ENCODE data around the gene RNASE9. TPM values are rescaled to one million over a fixed set of nuclear protein-coding genes. Genes with fewer than 3 reads are reported as not detected.

The RNASE9 gene
- total RNA-seq, 4 donors from 2014 or later: not detected

GRCh38 chr14:20606902-20607242 is 46.0 kb upstream of the RNASE9 start:
- TF ChIP-seq CTCF (IDR thresholded peaks at IDR 0.05): no peak
- no peak for TF ChIP-seq POLR2A (IDR thresholded peaks at IDR 0.05)
- Histone ChIP-seq H3K27ac (peak overlapping the region in 1 of 4 donors; percentile 26), H3K4me1 (peaks cover 0 to 7% (median 0%) of the 10 kb centered on the region in 4 donors), H3K27me3 (no peaks in the 10 kb centered on the region), H3K36me3 (no peaks in the 10 kb centered on the region), H3K9me3 (no peaks in the 10 kb centered on the region), H3K4me3 (no peak overlapping the region)
- no peak for DNase-seq

DNA sequence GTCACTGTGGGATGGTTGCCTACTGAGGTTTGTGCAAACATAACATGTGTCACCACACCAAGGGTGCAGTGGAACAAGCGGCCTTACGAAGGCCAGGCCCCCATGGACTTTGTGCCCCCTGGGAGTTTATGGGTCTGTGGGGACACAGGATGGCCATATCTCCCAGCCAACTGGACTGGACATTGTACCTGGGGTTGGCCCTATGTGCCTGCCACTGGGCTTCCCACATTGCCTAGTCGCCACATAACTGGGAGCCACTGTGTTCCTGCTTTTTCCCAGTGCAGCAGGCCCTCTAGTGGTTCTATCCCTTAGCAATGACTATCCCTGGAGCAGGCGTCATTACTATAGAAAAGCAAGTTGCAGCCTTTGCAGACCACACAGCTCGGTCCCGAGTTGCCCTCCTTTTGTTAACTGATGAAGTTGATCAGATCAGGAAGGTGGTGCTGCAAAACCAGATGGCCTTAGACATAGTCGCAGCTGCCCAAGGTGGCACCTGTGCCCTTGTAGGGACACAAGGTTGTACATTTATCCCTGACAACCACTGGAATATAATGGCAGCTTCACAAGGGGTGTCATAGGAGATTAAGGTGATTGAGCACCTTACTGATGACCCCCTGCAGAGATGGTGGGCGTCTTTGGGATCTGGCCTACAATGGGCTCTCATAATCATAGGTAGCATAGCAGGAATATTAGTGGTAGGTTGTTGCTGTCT is 45.5 kb upstream of the RNASE9 start:
- Histone ChIP-seq H3K36me3 (no peaks in the 10 kb centered on the region), H3K27me3 (no peaks in the 10 kb centered on the region), H3K4me1 (peaks cover 0 to 7% (median 0%) of the 10 kb centered on the region in 4 donors), H3K9me3 (no peaks in the 10 kb centered on the region), H3K4me3 (no peak overlapping the region), H3K27ac (peak overlapping the region in 1 of 4 donors; percentile 26)
- no peak for TF ChIP-seq POLR2A (IDR thresholded peaks at IDR 0.05)
- TF ChIP-seq CTCF (IDR thresholded peaks at IDR 0.05): peak in 4 of 6 experiments; percentile 32 to 87 (median 82)
- peak in 2 of 3 donors; percentile 79 to 85 for DNase-seq

GRCh38 chr14:20603813-20604690 is 43.2 kb upstream of the RNASE9 start:
- TF ChIP-seq CTCF (IDR thresholded peaks at IDR 0.05) (no peak), POLR2A (IDR thresholded peaks at IDR 0.05) (no peak)

GRCh38 chr14:20602583-20602982 is 41.7 kb upstream of the RNASE9 start:
- H3K4me3 ChIP-seq: no peak overlapping the region
- H3K27me3 ChIP-seq: no peaks in the 10 kb centered on the region
- H3K4me1 ChIP-seq: no peaks in the 10 kb centered on the region
- TF ChIP-seq CTCF (IDR thresholded peaks at IDR 0.05): no peak
- no peak for TF ChIP-seq POLR2A (IDR thresholded peaks at IDR 0.05)
- DNase-seq: no peak
- H3K36me3 ChIP-seq: no peaks in the 10 kb centered on the region
- no peaks in the 10 kb centered on the region for H3K9me3 ChIP-seq
- H3K27ac ChIP-seq: no peak overlapping the region

More at GRCh38 chr14:20603813-20604690, 43.2 kb upstream of the RNASE9 start:
- no peak for DNase-seq
- Histone ChIP-seq H3K27me3 (no peaks in the 10 kb centered on the region), H3K27ac (no peak overlapping the region), H3K36me3 (no peaks in the 10 kb centered on the region), H3K4me3 (no peak overlapping the region), H3K9me3 (no peaks in the 10 kb centered on the region), H3K4me1 (no peaks in the 10 kb centered on the region)

GRCh38 chr14:20601522-20601921 is 40.7 kb upstream of the RNASE9 start:
- no peak for DNase-seq
- no peak for TF ChIP-seq POLR2A (IDR thresholded peaks at IDR 0.05)
- no peak for TF ChIP-seq CTCF (IDR thresholded peaks at IDR 0.05)
- H3K9me3 ChIP-seq: no peaks in the 10 kb centered on the region
- no peaks in the 10 kb centered on the region for H3K27me3 ChIP-seq
- H3K36me3 ChIP-seq: no peaks in the 10 kb centered on the region
- H3K4me1 ChIP-seq: no peaks in the 10 kb centered on the region
- H3K27ac ChIP-seq: no peak overlapping the region
- H3K4me3 ChIP-seq: no peak overlapping the region

All from Peyer's patch (tissue), 4 donors.